Dedifferentiated amniotic fluid mesenchymal stem cell (primary cell): ENCODE results near the gene RLN2.
"Not testable (repeated sequence)": the region's sequence is repeated elsewhere in the genome, so short reads cannot be mapped to it uniquely, and the experiment has no call there.

Experiments used
- DNase-seq: peaks from one replicate; pipeline ENCODE4 v3.0.0-alpha.2; 2016; ENCODE audit errors: extremely low spot score

The RLN2 gene, protein sequence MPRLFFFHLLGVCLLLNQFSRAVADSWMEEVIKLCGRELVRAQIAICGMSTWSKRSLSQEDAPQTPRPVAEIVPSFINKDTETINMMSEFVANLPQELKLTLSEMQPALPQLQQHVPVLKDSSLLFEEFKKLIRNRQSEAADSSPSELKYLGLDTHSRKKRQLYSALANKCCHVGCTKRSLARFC

DNA sequence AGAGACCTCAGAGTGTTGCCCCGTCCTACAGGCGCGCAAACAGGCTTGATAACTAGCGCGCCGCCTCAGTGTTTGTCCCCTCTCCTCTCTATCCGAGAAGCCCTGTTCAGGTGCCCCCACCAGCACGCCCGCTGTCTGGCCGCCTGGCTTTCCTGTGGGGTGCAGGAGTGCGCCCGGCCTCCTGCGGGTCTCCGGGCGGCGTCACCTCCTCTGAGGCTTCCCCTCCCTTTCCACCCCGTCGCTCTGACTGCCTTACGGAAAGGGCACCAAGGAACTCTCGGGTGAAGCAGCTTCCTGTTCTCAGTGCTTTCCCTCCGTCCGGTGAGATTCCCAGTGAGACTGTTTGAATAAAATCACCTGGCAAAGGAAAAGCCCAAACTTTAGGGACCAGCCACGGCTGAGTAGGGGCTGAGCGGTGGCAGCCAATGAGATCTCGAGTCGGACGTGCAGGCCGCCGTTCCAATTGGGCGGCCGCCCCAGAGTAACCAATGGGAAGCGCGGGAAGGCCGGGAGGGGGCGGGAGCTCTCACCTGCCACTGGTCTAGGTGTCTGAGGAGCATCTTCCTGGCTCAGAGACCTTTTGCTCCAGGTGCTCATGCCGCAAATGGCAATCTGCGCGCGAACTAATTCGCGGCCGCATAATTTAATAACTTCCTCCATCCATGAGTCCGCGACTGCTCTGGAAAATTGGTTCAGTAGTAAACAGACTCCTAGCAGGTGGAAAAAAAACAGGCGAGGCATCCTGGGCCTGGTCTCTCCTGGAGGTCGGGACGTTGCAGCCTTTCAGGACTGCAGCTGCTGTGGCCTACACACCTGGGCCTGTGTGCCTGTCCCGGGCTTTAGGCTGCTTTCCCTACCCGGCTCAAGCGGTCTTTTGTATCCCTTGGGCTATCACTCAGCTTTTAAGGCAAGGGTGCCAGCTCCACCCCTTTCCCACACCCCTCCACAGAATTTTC lies at the start of gene RLN2:
RLN2 (minus strand) TSS at position 877 of the 956 bp plus-strand sequence; CDS start at position 741, 136 bp downstream.
- not testable (repeated sequence) for DNase-seq

DNA sequence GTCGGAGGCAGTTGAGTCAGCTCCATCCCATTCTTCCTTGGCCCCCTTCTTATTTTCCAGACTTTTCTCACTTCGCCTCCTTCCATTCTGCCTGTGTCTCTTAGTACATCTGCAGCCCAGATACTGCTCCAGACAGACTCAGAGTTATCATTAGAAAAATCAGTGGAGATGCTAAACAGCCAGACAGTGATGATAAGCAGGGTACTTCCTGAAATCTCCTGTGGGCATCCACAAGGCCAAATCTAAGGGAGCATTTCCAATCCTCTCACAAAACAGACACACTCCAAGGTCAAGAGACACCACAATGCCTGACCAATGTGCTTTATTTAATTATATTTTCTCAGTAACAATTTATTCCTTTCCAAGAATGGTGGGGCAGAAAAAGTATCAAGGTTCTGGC lies 49.7 kb upstream of the RLN2 start:
- DNase-seq, result no peak

DNA sequence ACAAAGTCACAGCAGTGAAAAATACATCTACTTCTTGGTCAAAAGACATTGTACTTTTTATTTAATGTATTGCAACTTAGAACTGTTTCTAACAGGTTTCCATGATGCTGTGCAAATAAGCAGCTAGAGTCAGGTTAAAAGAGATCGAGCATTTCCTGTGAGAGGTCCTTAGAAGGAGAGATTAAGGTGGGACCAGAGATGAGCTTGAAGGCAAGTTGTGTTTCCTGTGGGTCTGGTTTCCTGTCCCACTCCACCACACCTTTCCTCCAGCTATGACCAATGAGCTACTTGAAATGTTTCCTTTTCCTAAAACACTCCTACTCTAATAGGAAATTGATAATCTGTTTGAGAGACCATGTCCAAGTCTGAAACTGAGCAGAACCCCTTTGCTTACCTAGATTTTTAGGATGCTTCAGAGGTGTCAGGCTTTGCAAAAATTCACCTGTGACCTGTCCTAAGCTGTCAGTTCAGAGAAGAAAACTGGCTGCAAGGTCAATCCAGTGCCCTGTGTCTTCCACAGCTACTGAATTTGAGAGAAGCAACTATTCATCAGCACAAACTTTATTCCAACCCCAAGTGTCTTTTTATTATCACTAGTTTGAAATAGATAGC lies 48.2 kb upstream of the RLN2 start:
- DNase-seq, result no peak

DNA sequence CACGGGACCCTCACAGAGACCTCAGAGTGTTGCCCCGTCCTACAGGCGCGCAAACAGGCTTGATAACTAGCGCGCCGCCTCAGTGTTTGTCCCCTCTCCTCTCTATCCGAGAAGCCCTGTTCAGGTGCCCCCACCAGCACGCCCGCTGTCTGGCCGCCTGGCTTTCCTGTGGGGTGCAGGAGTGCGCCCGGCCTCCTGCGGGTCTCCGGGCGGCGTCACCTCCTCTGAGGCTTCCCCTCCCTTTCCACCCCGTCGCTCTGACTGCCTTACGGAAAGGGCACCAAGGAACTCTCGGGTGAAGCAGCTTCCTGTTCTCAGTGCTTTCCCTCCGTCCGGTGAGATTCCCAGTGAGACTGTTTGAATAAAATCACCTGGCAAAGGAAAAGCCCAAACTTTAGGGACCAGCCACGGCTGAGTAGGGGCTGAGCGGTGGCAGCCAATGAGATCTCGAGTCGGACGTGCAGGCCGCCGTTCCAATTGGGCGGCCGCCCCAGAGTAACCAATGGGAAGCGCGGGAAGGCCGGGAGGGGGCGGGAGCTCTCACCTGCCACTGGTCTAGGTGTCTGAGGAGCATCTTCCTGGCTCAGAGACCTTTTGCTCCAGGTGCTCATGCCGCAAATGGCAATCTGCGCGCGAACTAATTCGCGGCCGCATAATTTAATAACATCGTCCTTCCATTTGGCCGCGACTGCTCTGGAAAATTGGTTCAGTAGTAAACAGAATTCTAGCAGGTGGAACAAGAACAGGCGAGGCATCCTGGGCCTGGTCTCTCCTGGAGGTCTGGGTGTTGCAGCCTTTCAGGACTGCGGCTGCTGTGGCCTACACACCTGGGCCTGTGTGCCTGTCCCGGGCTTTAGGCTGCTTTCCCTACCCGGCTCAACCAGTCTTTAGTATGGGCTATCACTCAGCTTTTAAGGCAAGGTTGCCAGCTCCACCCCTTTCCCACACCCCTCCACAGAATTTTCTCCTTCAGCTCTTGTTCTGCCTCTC lies 34.8 kb upstream of the RLN2 start, which contains the start of gene RLN1:
RLN1 (minus strand) TSS at position 885 of the 990 bp plus-strand sequence; CDS start at position 755, 130 bp downstream.
- DNase-seq, result not testable (repeated sequence)

DNA sequence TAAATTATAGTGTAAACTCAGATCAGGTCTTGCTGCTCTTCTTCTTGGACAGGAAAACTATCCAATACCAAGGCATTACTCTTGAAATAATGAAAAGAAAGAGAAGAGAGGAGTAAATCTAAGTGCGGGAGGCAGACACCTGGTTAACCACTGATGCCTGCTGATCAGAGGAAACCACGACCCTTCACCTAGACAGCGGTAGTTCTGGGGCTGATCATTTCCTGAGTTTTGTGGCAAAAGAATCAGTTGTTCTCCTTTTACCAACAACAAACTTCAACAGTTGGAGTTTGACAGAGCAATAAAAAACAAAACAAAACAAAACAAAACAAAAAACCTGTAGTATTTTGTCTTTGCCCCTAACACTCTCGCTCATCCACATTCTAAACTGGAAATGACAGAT lies 32.2 kb upstream of the RLN2 start:
- no peak for DNase-seq

DNA sequence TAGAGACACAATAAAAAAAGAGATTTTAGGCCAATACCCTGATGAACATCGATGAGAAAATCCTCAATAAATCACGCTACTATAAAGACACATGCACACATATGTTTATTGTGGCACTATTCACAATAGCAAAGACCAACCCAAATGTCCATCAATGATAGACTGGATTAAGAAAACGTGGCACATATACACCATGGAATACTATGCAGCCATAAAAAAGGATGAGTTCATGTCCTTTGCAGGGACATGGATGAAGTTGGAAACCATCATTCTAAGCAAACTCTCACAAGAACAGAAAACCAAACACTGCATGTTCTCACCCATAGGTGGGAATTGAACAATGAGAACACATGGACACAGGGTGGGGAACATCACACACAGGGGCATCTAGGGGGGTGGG lies 26.8 kb upstream of the RLN2 start:
- not testable (repeated sequence) for DNase-seq

DNA sequence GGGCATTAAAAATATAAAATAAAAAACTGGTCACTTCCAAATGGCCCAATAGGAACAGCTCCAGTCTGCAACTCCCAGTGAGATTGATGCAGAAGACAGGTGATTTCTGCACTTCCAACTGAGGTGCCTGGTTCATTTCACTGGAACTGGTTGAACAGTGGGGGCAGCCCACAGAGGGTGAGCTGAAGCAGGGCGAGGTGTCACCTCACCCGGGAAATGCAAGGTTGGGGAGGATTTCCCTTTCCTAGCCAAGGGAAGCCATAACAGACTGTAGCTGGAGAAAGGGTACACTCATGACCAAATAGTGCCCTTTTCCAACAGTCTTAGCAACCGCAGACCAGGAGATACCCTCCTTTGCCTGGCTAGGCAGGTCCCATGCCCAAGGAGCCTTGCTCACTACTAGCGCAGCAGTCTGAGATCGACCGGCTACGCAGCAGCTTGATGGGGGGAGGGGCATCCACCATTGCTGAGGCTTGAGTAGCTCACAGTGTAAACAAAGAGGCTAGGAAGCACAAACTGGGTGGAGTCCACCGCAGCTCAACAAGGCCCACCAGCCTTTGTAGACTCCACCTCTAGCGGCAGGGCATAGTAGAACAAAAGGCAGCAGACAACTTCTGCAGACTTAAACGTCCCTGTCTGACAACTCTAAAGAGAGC lies 22.5 kb upstream of the RLN2 start:
- no peak for DNase-seq

DNA sequence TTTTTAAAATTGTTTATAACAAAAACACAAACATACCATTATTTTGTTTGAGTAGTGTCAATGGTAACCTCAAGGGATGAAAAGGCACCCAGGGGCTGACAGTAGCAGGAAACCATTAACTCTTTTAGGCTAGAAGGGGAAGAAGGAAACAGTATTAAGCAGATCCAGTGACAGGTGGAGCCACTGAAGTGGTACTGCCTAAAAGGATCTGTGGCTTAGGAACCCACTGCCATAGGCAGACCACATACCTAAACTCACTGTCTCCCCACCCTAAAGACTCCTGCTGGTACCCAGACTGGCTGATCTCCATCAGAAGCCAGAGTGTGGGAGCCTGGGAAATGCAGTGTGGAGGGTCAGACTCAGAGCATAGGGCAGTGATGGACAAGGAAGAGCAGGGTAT lies 21.7 kb upstream of the RLN2 start:
- no peak for DNase-seq

DNA sequence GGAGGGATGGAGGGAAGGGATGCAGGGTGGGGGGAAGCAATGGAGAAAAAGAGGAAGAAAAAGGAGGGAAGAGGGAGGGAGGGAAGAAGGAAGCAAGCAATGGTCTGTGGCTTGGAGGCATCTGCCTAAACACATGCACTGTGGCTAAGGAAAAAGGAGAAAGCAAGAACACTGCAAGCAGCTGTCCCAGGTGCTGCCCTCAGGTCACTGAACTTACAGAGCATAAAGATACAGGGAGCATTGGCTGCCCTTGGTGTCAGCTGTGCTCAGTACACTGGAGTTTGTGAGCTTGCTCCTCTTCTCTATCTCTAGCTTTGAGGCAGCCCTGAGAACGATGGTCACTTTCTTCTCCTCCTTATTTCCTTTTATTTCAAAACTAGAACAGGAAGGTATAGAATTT lies 17.1 kb upstream of the RLN2 start:
- DNase-seq, result not testable (repeated sequence)

DNA sequence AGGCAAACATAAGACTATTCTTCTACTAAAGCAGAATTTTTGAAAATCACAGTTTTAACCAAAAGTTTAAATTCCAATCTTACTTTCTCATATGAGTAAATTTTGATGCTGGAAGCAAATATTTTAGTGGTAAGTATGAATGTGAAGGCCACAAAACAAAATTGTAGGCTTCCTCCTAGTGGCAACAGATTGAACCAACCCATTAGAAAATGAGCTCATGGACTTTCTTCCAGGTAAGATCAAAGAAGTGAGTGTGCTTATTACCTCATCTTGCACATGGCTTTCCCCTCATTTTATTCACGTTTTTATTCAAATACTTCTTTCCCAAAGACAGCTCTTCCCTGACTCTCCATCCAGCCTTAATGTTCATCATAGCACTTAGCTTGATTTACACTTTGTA lies 16.5 kb upstream of the RLN2 start:
- no peak for DNase-seq

DNA sequence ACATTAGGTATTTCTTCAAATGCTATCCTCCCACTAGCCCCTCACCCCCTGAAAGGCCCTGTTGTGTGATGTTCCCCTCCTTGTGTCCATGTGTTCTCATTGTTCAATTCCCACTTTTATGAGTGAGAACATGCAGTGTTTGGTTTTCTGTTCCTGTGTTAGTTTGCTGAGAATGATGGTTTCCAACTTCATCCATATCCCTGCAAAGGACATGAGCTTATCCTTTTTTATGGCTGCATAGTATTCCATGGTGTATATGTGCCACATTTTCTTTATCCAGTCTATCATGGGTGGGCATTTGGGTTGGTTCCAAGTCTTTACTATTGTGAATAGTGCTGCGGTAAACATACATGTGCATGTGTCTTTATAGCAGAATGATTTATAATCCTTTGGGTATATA lies 11.9 kb upstream of the RLN2 start:
- DNase-seq, result not testable (repeated sequence)

DNA sequence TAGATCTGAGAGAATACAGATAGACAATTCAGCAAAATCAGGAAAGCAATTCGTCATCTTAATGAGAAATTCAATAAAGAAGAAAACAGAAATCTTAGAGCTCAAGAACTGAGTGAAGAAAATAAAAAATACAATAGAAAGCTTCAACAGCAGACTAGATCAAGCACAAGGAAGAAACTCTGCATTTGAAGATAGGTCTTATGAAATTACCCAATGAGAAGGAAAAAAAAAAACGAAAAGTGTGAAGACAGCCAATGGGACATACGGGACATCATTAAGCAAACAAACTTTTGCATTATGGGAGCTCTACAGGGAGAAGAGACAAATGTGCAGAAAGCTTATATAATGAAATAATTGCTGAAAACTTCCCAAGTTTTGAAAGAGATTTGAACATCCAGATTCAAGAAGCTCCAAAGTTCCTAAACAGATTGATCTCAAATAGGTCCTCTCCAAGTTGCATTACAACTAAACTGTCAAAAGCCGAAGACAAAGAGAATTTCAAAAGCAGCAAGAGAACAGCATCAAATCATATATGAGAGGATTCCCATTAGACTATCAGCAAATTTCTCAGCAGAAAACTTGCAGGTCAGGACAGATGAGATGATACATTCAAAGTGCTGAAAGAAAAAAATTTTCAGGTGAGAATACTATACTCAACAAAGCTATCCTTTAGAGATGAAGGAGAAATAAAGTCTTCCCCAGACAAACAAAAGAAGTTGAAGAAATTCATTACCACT lies 10.8 kb upstream of the RLN2 start:
- DNase-seq, result no peak

DNA sequence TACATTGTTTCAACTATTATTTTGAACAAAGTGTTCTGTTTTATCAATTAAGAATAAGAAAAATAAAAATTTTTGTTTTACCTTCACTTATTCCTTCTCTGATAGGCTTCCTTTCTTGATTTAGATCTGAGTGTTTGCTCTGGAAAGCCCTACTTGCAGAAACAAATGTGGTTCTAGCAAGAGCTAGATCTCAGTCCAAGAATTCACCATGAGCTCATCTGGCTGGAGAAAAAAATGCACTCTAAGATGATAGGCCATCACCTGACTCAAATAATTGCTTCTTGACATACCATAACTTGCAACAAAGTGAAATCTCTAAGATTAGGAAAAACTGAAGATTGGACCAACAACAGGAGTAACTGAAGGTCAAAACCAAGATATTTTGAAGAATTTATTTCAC lies 6.3 kb upstream of the RLN2 start:
- DNase-seq, result no peak

DNA sequence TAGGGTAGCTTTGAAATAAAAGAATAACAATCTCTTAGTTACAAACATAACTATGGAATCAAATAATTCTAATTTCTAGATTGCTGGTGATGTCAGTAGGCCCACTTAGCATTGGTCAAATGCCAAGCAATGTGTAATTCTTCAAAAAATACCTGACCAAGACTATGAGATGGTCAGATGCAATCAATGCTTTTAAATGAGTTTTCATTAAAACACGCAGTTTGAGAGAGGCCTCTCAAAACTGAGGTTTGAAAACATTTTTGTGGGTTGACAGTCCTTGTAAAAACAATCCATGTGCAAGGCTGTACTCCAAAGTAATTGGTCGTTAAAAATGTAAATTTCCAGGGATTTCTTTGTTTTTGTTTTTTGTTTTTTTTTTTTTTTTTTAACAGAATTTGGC lies 1.2 kb upstream of the RLN2 start:
- DNase-seq, result no peak

DNA sequence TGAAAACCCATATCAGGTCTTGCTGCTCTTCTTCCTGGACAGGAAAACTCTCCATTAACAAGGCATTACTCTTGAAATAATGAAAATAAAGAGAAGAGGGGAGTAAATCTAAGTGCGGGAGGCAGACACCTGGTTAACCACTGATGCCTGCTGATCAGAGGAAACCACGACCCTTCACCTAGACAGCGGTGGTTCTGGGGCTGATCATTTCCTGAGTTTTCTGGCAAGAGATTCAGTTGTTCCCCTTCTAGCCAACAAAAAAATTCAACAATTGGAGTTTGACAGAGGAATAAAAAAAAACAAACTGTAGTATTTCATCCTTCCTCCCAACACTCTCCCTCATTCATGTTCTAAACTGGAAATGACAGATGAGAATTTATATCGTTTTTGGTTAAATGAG lies 3.0 kb downstream of the RLN2 start:
- no peak for DNase-seq

DNA sequence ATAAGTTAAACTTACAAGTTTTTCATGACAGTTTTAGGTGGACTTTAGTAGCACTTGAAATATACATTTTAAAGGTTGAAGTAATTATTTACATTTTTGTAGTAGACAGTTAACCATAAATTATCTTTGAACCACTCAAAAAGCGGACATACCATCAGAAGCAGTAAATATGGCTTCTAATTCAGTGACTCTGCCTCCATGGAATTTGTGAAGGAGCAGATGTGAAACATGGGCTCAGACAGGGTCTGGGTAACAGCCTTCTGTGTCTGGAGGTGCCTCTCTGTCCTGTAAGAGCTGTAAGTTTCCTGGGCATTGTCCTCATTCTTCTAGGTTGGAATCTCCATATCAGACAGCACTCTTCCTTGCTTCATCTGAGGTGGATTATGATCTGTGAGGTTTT lies 12.4 kb downstream of the RLN2 start:
- DNase-seq, result no peak

DNA sequence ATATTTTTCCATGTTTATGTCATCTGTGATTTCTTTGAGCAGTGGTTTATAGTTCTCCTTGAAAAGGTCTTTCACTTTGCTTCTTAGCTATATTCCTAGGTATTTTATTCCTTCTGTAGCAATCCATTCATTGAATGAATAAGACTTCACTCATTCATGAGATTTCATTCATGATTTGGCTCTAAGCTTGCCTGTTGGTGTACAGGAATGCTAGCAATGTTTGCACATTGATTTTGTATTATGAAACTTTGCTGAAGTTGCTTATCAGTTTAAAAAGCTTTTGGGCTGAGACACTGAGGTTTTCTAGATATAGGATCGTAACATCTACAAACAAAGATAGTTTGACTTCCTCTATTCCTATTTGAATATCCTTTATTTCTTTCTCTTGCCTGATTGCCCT lies 15.9 kb downstream of the RLN2 start:
- no peak for DNase-seq

DNA sequence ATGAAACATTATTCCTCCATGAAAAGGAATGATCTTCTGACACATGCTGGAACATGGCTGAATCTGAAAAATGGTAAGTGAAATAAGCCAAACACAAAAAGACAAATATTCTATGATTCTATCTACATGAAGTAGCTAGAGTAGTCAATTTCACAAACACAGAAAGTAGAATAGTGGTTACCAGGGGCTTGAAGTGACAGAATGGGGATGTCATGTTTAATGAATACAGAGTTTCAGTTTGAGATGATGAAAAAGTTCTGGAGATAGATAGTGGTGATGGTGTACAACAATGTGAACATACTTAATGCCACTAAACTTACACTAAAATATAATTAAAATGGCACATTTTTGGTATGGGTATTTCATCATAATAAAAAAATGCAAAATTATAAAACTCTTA lies 18.3 kb downstream of the RLN2 start:
- DNase-seq, result no peak

DNA sequence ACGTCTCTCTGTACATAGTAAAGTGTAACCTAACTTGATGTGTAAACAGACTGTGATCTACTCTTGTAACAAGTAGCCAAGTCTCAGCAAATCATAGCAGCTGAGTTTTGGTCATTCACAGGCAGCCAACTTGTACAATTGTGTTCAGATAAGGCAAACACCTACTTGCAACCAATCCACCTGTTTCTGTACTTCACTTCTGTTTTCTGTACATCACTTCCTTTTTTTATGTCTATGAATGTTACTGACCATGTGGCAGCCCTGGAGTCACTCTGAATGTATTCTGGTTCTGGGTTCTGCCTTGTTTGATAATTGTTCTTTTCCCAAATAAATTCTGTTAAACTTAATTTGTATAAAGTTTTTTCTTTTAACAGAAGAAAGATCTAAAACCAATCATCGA lies 26.0 kb downstream of the RLN2 start:
- DNase-seq, result no peak

DNA sequence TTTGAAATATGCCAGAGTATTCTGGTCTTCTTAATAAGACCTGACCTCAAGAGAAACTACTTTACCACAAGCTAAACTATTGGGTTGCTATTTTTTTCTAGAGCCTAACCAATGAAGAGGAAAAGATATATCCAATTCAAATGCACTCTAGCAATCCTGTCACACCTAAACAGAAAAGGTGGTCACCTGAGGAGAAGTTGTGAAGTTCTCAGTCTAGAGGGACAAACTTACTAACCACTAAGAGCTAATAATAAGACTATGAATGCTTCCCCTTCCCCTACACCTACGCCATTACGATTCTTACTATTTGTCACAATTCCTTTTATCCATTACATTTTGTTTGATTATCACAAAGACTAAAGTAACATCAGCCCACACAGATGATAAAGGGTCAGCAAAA lies 29.7 kb downstream of the RLN2 start:
- DNase-seq, result no peak
